Type B pancreatic cell (in vitro differentiated cells): ENCODE data around the gene SCAPER. TPM values are rescaled to one million over a fixed set of nuclear protein-coding genes. Genes with fewer than 3 reads are reported as not detected.

Experiments
- DNase-seq: peaks from one replicate; pipeline ENCODE4 v3.0.0; 2021; ENCODE audit warnings: mixed read lengths; ENCODE audit not compliant: unreplicated experiment; ENCODE audit errors: extremely low spot score
- H3K27ac Mint-ChIP-seq: 2 replicates; pipeline ENCODE4 v1.8.0; 2021; ENCODE audit warnings: mild to moderate bottlenecking, mixed read lengths
- H3K27me3 Mint-ChIP-seq: 2 replicates; pipeline ENCODE4 v1.8.0; 2021; ENCODE audit warnings: mixed read lengths
- H3K36me3 Mint-ChIP-seq: 2 replicates; pipeline ENCODE4 v1.8.0; 2021; ENCODE audit warnings: mixed read lengths
- H3K4me1 Mint-ChIP-seq: one replicate; pipeline ENCODE4 v1.8.0; 2021; ENCODE audit warnings: mixed read lengths; ENCODE audit not compliant: unreplicated experiment
- H3K4me3 Mint-ChIP-seq: 2 replicates; pipeline ENCODE4 v1.8.0; 2021; ENCODE audit warnings: mild to moderate bottlenecking, mixed read lengths
- H3K9me3 Mint-ChIP-seq: 2 replicates; pipeline ENCODE4 v1.8.0; 2021; ENCODE audit warnings: mixed read lengths
- total RNA-seq: library from RNA; stranded (reverse); gene quantifications from 2 replicates; pipeline ENCODE4 v1.2.1, GENCODE V29; 2021; ENCODE audit warnings: low replicate concordance
- TF ChIP-seq, protein P1 (sequence below): fragments of 200-600 bp; sonication (generic); conservative IDR thresholded peaks from 2 replicates; pipeline ENCODE4 v1.5.0; 2021; ENCODE audit warnings: antibody characterized with exemption, mild to moderate bottlenecking

The SCAPER gene
- total RNA-seq, 1 donor from 2014 or later, result 26.6 TPM

DNA sequence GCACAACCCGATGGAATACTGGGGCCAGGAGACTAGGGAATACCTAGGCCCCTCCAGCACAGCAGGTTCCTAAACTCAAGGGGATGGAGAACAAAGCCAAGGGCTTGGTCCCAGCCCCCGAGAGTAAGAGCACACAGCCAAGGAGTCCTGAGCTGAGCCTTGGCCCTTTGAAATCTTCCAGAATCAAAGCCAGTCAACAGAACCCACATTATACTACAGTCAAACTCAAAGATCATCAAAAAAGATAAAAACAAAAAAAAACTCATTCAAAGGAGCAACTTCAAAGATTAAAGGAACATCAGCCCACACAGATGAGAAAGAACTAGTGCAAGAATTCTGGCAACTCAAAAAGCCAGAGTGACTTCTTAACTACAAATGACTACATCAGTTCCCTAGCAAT is 351.6 kb downstream of the SCAPER start:
- TF ChIP-seq, protein P1, sequence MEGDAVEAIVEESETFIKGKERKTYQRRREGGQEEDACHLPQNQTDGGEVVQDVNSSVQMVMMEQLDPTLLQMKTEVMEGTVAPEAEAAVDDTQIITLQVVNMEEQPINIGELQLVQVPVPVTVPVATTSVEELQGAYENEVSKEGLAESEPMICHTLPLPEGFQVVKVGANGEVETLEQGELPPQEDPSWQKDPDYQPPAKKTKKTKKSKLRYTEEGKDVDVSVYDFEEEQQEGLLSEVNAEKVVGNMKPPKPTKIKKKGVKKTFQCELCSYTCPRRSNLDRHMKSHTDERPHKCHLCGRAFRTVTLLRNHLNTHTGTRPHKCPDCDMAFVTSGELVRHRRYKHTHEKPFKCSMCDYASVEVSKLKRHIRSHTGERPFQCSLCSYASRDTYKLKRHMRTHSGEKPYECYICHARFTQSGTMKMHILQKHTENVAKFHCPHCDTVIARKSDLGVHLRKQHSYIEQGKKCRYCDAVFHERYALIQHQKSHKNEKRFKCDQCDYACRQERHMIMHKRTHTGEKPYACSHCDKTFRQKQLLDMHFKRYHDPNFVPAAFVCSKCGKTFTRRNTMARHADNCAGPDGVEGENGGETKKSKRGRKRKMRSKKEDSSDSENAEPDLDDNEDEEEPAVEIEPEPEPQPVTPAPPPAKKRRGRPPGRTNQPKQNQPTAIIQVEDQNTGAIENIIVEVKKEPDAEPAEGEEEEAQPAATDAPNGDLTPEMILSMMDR, result no peak
- H3K27ac Mint-ChIP-seq, result no peak overlapping the region
- H3K9me3 Mint-ChIP-seq, result peaks cover 7% of the 10 kb centered on the region
- H3K36me3 Mint-ChIP-seq, result peaks cover 4% of the 10 kb centered on the region
- no peaks in the 10 kb centered on the region for H3K4me1 Mint-ChIP-seq
- no peaks in the 10 kb centered on the region for H3K27me3 Mint-ChIP-seq
- DNase-seq, result no peak
- no peak overlapping the region for H3K4me3 Mint-ChIP-seq

DNA sequence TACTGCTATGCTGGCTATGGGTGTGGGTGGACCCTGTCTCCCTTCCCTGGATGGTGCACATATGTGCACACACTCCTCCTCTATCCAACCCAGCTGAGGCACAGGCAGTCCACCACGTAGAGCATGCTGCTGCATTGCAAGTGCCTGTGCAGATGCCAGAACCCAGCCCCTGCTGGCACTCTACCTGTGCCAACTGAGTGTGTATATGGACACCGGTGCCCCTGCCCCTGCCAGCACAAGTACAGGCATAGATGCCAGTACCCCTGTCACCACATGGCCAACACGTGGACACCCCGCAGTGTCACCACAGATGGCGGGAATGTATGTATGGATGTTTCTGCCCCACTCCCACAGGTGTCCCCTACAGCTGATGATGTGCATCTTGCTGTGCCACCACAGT is 352.0 kb downstream of the SCAPER start:
- Mint-ChIP-seq H3K4me3 (no peak overlapping the region), H3K36me3 (peaks cover 4% of the 10 kb centered on the region), H3K27me3 (no peaks in the 10 kb centered on the region), H3K4me1 (no peaks in the 10 kb centered on the region), H3K9me3 (peaks cover 7% of the 10 kb centered on the region), H3K27ac (no peak overlapping the region)
- no peak for DNase-seq
- TF ChIP-seq, protein P1, result no peak

DNA sequence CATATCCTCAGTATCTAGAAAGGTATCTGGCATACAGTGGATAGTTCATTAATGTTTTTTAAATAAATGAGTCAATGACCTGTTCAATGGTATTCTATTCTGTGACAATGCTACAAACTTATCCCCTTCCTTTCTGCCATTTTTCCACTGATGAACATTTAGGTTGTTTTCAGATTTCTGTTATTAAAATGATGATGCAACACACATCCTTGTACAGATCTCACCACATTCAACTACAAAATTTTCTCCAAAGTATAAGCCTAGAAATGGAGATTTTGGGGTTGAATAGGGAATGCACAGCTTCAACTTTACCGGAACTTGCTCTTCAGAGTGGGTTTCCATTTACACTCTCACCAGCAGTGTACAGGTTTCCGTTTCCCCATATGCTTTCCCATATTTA is 358.3 kb downstream of the SCAPER start:
- H3K36me3 Mint-ChIP-seq, result peaks cover 9% of the 10 kb centered on the region
- H3K27me3 Mint-ChIP-seq, result no peaks in the 10 kb centered on the region
- no peak overlapping the region for H3K4me3 Mint-ChIP-seq
- no peaks in the 10 kb centered on the region for H3K4me1 Mint-ChIP-seq
- peaks cover 7% of the 10 kb centered on the region for H3K9me3 Mint-ChIP-seq
- no peak overlapping the region for H3K27ac Mint-ChIP-seq
- TF ChIP-seq, protein P1, result no peak
- no peak for DNase-seq

DNA sequence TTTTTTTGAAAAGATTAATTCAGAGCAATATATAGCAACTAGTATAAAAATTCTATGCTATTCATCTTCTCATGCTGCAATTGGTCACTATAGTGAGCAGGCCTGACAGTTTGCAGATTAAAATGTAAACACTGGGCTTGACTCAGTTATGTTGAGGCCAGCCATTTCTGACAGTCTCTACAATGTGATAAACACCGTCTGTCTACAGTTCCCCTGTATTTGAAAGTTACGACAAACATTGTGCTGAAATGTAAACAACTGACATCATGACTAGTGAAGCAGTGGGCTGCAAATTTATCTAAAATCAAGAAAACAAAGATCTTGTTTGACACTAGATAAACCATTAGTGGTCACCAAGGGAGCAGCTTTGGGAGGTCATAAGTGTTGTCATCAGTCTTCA is 371.1 kb downstream of the SCAPER start:
- no peak for DNase-seq
- Mint-ChIP-seq H3K36me3 (no peaks in the 10 kb centered on the region), H3K4me3 (no peak overlapping the region), H3K27me3 (no peaks in the 10 kb centered on the region), H3K4me1 (peaks cover 4% of the 10 kb centered on the region), H3K9me3 (peaks cover 4% of the 10 kb centered on the region), H3K27ac (no peak overlapping the region)
- TF ChIP-seq, protein P1, result no peak

DNA sequence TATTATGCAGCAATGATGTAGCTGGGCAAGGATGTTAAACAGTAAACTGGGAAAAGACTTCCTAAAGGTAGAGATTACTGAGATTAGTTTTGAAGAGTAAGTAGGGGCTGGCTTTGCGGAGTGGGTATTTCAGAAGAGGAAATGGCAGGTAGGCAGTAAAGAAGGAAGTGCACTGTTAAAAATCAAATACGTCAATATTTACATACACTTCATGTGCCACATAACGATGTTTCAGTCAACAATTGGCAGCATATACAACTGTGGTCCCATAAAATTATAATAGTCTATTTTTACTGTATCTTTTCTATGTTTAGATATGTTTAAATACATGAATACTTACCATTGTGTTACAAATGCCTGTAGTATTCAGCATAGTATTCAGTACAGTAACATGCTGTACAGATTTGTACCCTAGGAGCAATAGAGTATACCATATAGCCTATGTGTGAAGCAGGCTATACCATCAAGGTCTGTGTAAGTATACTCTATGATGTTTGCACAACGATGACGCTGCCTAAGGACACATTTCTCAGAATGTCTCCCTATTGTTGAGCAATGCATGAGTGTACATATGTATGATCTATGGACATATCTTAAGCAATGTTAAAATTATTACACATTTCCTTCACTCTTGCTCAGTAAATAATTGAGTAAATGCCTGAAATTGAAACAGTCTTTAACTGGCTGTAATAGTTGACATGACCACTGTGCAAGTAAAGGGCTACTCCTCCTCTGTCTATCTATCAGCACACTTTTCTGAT is 371.9 kb downstream of the SCAPER start:
- Mint-ChIP-seq H3K27ac (no peak overlapping the region), H3K27me3 (no peaks in the 10 kb centered on the region), H3K4me3 (no peak overlapping the region), H3K36me3 (no peaks in the 10 kb centered on the region), H3K4me1 (peaks cover 4% of the 10 kb centered on the region), H3K9me3 (no peaks in the 10 kb centered on the region)
- TF ChIP-seq, protein P1, result no peak
- no peak for DNase-seq
